ENCODE measurements around the gene EML1.

EML1 gene

GRCh38 chr14:99899578-99900178 lies 106.5 kb downstream of the EML1 start:
- no peak overlapping the region for H3K4me3 ChIP-seq (ENCODE audit: control insufficient read depth, low read depth, low read length)
- peak; percentile 7 for DNase-seq (ENCODE audit: low read depth)
- TF ChIP-seq, protein P1, sequence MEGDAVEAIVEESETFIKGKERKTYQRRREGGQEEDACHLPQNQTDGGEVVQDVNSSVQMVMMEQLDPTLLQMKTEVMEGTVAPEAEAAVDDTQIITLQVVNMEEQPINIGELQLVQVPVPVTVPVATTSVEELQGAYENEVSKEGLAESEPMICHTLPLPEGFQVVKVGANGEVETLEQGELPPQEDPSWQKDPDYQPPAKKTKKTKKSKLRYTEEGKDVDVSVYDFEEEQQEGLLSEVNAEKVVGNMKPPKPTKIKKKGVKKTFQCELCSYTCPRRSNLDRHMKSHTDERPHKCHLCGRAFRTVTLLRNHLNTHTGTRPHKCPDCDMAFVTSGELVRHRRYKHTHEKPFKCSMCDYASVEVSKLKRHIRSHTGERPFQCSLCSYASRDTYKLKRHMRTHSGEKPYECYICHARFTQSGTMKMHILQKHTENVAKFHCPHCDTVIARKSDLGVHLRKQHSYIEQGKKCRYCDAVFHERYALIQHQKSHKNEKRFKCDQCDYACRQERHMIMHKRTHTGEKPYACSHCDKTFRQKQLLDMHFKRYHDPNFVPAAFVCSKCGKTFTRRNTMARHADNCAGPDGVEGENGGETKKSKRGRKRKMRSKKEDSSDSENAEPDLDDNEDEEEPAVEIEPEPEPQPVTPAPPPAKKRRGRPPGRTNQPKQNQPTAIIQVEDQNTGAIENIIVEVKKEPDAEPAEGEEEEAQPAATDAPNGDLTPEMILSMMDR (IDR thresholded peaks at IDR 0.05; ENCODE audit: control insufficient read depth, insufficient read depth, low read depth, low read length, missing control alignments), result peak; percentile 40

- no peak for DNase-seq (ENCODE audit: low read depth)
- H3K4me3 ChIP-seq (ENCODE audit: control insufficient read depth, low read depth, low read length), result no peak overlapping the region
- TF ChIP-seq, protein P1 (IDR thresholded peaks at IDR 0.05; ENCODE audit: control insufficient read depth, insufficient read depth, low read depth, low read length, missing control alignments), result no peak
These were observed 109.7 kb downstream of the EML1 start for GRCh38 chr14:99902925-99903324.

- H3K4me3 ChIP-seq (ENCODE audit: control insufficient read depth, low read depth, low read length), result no peak overlapping the region
- DNase-seq (ENCODE audit: low read depth), result no peak
- TF ChIP-seq, protein P1 (IDR thresholded peaks at IDR 0.05; ENCODE audit: control insufficient read depth, insufficient read depth, low read depth, low read length, missing control alignments), result no peak
These were observed 111.3 kb downstream of the EML1 start for GRCh38 chr14:99904506-99904905.

- no peak overlapping the region for H3K4me3 ChIP-seq (ENCODE audit: control insufficient read depth, low read depth, low read length)
- TF ChIP-seq, protein P1 (IDR thresholded peaks at IDR 0.05; ENCODE audit: control insufficient read depth, insufficient read depth, low read depth, low read length, missing control alignments), result no peak
- DNase-seq (ENCODE audit: low read depth), result no peak
These were observed 111.9 kb downstream of the EML1 start for GRCh38 chr14:99905121-99905520.

- TF ChIP-seq, protein P1 (IDR thresholded peaks at IDR 0.05; ENCODE audit: control insufficient read depth, insufficient read depth, low read depth, low read length, missing control alignments), result no peak
- no peak for DNase-seq (ENCODE audit: low read depth)
- H3K4me3 ChIP-seq (ENCODE audit: control insufficient read depth, low read depth, low read length), result no peak overlapping the region
These were observed 114.8 kb downstream of the EML1 start for GRCh38 chr14:99907761-99908652.

DNA sequence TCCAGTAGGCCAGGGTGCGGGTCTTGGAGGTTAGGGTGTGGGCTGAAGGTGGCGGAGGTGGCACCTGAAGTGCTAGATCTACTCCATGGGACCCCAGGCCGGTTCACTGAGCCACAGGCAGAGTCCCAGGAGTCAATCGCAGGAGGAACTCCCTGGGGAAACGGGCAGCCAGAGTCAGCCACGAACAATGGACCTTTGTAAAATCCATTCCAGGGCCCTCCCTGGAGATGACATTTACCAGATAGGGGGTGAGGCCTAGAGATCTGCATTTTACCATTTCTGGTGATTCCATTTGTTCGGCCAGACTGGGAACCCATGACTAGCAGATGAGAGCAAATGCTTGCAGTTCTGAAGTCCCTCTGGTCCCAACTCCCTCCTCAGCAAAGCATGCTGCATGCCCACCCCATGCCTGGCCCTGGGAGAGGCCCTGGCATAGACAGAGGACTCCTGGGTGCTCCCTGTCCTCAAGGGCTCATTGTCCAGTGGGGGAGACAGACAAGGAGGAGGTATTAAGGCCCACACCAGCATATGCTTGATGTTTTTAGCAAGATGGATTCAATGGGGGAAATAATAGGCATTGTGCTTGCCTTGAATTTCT lies 115.5 kb downstream of the EML1 start:
- no peak for DNase-seq (ENCODE audit: low read depth)
- no peak overlapping the region for H3K4me3 ChIP-seq (ENCODE audit: control insufficient read depth, low read depth, low read length)
- TF ChIP-seq, protein P1 (IDR thresholded peaks at IDR 0.05; ENCODE audit: control insufficient read depth, insufficient read depth, low read depth, low read length, missing control alignments), result no peak

All from AG09309 (cell line).